GM19025 (cell line): ENCODE results near the gene FER1L5.

Experiments used
- ATAC-seq: cut with Tn5 transposase; IDR thresholded peaks from one replicate; pipeline ENCODE4 v1.9.1; 2021; ENCODE audit warnings: mild to moderate bottlenecking, low read depth, moderate library complexity; ENCODE audit not compliant: unreplicated experiment

Gene FER1L5

DNA sequence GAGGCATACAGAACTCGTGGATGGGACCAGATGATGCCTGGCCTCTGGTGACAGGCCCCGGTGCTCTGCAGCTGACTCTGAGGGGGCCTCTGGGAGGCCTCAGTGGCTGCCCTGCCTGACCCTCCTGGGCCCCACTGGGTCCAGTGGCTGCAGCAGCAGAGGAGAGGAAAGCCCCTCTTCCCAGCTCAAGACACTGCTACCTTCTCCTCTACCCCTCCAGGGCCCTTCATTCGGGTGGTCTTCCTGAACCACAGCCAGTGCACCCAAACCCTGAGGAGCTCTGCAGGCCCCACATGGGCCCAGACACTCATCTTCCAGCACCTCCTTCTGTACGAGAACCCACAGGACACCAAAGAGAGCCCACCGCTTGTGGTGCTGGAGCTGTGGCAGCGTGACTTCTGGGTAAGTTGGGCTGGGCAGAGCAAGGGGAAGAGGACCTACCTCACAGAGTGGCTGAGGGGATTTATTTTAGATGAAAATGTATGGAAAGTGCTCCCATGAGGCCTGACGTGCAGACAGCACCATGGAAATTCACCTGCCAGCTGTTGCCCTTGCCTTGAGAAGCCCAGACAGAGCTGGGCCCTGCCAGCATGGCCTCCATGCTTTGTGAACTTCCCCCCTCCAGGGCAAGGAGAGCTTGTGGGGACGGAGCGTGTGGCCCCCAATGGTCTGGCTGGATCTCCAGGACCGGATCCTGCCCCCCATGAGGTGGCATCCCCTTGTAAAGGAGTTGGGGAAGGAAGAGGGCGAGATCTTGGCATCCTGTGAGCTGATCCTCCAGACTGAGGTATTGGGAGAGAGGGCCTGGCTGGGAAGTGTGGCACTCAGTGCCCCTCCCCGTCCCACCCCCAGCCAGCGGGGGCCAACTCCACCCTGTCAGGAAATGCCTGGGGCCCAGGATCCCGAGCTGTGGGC is 51.0 kb downstream of the FER1L5 start:
- no peak for ATAC-seq

- no peak for ATAC-seq
These were observed 51.7 kb downstream of the FER1L5 start for GRCh38 chr2:96694279-96694678.

GRCh38 chr2:96694816-96695455 is 52.4 kb downstream of the FER1L5 start:
- ATAC-seq = no peak

GRCh38 chr2:96695602-96696001 is 53.0 kb downstream of the FER1L5 start:
- no peak for ATAC-seq

DNA sequence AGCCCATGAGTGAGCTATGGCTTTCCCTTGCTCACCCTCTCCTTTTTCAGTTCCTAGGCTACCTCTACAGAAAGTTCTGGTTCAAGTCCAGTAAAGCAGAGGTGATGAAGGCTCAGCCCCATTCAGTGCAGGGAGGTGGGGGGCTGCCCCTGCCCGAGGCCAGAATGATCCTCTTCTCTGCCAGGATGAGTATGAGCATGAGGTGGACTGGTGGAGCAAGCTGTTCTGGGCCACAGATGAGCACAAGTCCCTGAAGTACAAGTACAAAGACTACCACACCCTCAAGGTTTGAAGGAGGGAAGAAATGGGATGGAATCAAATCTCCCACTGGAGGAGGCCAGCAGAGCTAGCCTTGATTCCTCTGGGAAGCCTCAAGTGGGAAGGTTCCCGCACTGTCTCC is 54.9 kb downstream of the FER1L5 start:
- no peak for ATAC-seq

DNA sequence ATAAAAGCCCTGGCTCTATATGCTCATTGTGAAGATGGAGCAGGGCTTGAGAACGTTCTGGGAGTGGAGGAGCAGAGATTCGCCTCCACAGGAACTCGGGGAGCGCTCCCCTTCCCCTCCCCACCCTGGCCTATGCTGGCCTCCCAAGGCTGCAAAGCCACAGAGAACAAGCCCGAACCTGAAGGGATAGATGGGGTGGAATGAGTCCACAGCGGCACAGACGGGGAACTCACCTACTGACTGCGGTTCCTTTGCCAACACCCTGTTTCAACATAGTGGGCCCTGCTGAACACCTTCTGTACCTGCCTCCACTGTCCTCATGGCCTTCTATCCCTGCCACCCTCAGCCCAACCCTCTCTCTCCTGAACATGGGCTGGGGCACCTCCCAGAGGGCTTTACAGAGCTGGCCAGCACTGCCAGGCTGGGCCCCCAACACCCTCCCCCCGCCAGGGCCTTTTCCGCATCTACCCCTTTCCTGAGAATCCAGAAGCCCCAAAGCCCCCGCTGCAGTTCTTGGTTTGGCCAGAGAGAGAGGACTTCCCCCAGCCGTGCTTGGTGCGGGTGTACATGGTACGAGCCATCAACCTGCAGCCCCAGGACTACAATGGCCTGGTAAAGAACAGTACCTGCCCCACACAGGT is 55.8 kb downstream of the FER1L5 start:
- no peak for ATAC-seq

DNA sequence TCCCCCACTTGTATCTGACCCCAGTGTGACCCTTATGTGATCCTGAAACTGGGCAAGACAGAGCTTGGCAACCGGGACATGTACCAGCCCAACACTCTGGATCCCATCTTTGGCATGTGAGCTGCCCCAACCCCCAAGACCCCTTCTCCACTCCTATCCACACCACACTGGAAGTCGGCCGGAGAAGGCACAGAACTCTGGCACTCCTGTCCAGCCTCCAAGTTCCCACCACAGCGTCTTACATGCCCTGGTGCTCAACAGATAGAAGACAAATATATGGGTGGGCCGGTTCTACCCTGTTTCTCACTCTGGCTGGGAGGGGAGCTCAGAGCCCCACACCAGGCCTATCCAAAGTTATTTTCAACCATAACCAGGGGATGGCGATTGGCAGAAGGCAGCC is 56.5 kb downstream of the FER1L5 start:
- ATAC-seq = no peak

- no peak for ATAC-seq
These were observed 57.1 kb downstream of the FER1L5 start for GRCh38 chr2:96699621-96700020.

- no peak for ATAC-seq
These were observed 57.5 kb downstream of the FER1L5 start for GRCh38 chr2:96700086-96700485.

GRCh38 chr2:96701636-96702035 is 59.1 kb downstream of the FER1L5 start:
- ATAC-seq = no peak

DNA sequence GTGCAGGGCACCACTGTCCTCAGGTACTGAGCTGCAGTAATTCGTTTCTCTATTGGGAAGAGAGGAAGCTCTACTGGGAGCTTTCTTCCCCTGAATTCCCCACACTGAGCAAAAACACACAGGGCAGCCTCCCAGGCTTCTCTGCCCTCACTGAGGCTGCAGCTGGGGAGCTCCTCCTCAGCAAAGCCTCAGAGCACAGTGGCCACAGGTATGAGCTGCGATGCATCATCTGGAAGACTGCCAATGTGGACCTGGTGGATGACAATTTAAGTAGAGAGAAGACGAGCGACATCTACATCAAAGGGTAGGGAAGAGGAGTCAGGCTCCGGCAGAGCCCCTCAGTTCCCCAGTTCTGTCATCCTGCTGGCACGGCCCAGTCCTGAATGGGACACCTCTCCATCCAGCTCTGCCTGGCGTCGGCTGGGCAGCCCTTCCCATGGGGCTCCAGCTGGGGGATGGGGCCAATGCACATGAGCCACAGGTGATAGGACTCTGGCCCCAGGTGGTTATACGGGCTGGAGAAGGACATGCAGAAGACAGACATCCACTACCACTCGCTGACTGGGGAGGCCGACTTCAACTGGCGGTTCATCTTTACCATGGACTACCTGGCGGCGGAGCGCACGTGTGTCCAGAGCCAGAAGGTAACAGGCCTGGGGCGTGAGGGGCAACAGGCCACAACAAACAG is 59.7 kb downstream of the FER1L5 start:
- no peak for ATAC-seq

DNA sequence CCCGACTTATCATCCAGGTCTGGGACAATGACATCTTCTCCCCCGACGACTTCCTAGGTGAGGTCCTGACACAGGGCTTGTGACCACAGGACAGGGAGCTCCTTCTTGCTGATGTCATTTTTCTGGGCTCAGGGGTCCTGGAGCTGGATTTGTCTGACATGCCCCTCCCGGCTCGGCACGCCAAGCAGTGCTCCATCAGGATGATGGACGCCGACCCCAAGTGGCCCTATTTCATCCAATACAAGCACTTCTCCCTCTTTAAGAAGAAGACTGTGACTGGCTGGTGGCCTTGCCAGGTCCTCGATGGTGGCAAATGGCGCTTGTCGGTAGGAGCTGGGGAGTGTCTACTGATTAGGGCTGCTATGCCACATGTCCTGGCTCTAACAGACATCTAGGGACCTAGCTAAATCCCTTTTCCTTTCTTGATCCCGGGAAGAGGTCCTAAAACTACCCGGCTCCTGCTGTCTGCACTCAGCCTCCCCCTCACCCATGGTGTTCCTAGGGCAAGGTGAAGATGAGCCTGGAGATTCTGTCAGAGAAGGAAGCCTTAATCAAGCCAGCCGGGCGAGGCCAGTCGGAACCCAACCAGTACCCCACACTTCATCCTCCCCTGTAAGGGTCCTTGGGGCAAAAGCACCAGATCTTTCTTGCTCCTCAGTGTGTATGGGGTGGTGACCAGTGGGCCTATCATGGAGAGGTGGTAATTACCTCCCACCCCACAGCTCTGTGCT is 60.6 kb downstream of the FER1L5 start:
- ATAC-seq = no peak

- ATAC-seq = no peak
These were observed 68.4 kb downstream of the FER1L5 start for GRCh38 chr2:96710985-96711384.

GRCh38 chr2:96715658-96716057 is 73.1 kb downstream of the FER1L5 start:
- no peak for ATAC-seq

DNA sequence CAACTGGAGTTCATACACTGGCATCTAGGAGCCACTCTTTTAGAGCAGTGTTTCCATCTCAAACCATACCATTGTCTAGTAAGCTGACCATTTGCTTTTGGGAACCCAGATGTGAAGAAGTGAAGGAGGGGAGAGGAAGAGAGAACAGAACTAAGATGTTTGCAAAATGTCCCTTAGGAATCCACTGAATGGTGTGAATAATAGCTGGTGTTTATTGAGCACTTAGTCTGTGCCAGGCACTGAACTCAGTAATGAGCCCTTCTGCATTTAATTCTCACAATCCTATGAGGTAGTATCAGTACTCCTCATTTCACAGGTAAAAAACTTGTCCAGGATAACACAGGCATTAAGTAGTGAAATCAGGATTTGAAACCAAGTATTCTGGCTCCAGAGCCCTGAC is 73.8 kb downstream of the FER1L5 start:
- ATAC-seq = no peak

DNA sequence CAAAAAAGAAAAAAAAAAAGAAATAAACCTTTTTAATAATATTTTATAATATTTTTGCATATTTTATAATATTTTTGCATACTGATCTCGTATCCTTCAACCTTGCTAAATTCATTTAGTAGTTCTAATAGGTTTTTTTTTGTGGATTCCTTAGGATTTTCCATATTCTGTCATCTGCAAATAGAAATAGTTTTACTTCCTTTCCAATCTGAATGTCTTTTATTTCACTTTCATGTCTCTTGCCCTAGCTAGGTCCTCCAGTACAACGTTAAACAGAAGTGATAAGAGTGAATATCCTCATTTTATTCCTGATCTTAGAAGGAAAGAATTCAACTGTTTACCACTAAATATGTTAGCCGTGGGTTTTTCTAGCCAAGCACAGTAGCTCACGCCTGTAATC is 83.6 kb downstream of the FER1L5 start:
- ATAC-seq = no peak

GRCh38 chr2:96727431-96727830 is 84.9 kb downstream of the FER1L5 start:
- no peak for ATAC-seq

DNA sequence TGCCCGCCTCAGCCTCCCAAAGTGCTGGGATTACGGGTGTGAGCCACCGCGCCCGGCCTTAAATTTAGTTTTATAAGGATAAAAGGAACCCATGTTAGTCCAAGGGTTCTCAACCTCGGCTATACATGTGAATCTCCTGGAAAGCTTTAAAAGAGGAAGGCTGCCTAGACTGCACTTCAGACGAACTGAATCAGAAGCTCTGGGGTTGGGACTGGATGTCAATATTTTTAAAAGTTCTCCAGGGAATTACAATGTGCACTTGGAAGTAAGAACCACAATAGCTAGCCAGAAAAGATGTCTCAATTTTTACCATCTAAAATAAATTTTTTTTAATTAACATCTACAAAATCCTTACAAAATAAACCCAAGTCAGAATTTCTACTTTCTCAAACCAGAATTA is 87.2 kb downstream of the FER1L5 start:
- no peak for ATAC-seq

- ATAC-seq = no peak
These were observed 87.6 kb downstream of the FER1L5 start for GRCh38 chr2:96730212-96730611.

- ATAC-seq = no peak
These were observed 91.4 kb downstream of the FER1L5 start for GRCh38 chr2:96733931-96734330.
